Prostate gland (tissue), 2 donors: ENCODE data around the gene SIGLEC15.

ENCODE experiments used
- CTCF ChIP-seq, 4 experiments: fragments of 200-600 bp in 2 of 4; fragments of 450-650 bp in 2 of 4; sonication (generic) in 2 of 4; IDR thresholded peaks; 1 replicate in 3 of 4; 2 replicates in 1 of 4; pipeline ENCODE4 v1.5.1; 2016 to 2019; ENCODE audit warnings: antibody characterized with exemption in 4 of 4, mild to moderate bottlenecking in 2 of 4, moderate library complexity in 2 of 4
- POLR2A ChIP-seq: fragments of 450-650 bp; IDR thresholded peaks from one replicate; pipeline ENCODE4 v1.6.1; 2016; ENCODE audit warnings: antibody characterized with exemption, mild to moderate bottlenecking

DNA sequence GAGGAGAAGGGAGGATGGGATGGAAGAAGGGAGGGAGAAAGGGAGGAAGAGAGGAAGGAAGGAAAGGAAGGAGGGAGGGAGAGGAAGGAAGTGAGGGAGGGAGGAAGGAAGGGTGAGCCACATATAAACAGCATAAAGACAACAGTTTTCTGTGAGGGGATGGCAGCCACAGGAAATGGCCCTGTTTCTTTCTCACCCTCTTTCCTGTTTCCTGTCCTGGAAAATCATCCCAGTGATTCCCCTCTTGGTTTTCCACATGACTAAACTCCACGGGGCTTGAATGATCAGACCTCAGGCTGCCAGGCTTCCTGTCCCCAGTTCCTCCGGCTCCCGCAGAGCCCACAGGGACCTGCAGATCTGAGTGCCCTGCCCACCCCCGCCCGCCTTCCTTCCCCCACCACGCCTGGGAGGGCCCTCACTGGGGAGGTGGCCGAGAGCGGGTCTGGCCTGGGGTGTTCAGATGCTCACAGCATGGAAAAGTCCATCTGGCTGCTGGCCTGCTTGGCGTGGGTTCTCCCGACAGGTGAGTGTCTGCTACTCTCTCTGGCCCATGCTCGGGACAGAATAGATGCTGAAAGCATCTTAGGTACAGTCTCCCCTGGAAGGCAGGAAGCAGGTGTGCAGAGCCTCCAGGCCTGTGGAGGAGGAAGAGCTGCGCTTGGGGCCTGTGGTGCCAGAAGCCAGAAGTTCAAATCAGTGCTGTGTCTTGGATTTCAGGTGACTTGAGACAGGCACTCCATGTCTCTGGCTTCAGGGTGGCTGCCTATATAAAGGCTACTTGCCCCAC is at the start of gene SIGLEC15:
- TF ChIP-seq POLR2A (no peak), CTCF (IDR thresholded peaks at IDR 0.05) (no peak)
